Osteoblast (primary cell): Measurements from ENCODE around the gene IGFALS. TPM values are rescaled to one million over a fixed set of nuclear protein-coding genes. Genes with fewer than 3 reads are reported as not detected.

Experiments used
- DNase-seq: peaks from one replicate; pipeline ENCODE4 v3.0.0; 2011; ENCODE audit warnings: low spot score, mixed read lengths; ENCODE audit not compliant: insufficient read length; ENCODE audit errors: missing footprints
- H2AFZ ChIP-seq: 2 replicates; pipeline ENCODE4 v1.6.0; 2011; ENCODE audit warnings: mild to moderate bottlenecking, low read length
- H3K27ac ChIP-seq: 2 replicates; pipeline ENCODE4 v1.5.1; 2011; ENCODE audit warnings: mild to moderate bottlenecking, low read depth, low read length, moderate library complexity
- H3K27me3 ChIP-seq: 2 replicates; pipeline ENCODE4 v1.6.0; 2012; ENCODE audit warnings: mild to moderate bottlenecking, control low read depth, inconsistent platforms, low read length, moderate library complexity; ENCODE audit not compliant: insufficient read depth
- H3K36me3 ChIP-seq: 2 replicates; pipeline ENCODE4 v1.5.1; 2011; ENCODE audit warnings: mild to moderate bottlenecking, low read length, control low read depth, moderate library complexity; ENCODE audit not compliant: insufficient read depth
- H3K4me1 ChIP-seq: 2 replicates; pipeline ENCODE4 v1.5.1; 2011; ENCODE audit warnings: mild to moderate bottlenecking, low read length, control low read depth, moderate library complexity; ENCODE audit not compliant: insufficient read depth
- H3K4me2 ChIP-seq: 2 replicates; pipeline ENCODE4 v1.6.0; 2011; ENCODE audit warnings: mild to moderate bottlenecking, low read length; ENCODE audit not compliant: insufficient read depth
- H3K4me3 ChIP-seq: fragments of 200-600 bp; sonication (generic); 3 replicates; pipeline ENCODE4 v1.5.1; 2012; ENCODE audit warnings: mild to moderate bottlenecking, low read length, inconsistent platforms; ENCODE audit not compliant: insufficient read depth
- H3K79me2 ChIP-seq: 2 replicates; pipeline ENCODE4 v1.6.0; 2012; ENCODE audit warnings: mild to moderate bottlenecking, low read length, control low read depth, inconsistent platforms; ENCODE audit not compliant: insufficient read depth
- H3K9me3 ChIP-seq: 2 replicates; pipeline ENCODE4 v1.5.1; 2011; ENCODE audit warnings: low read depth, low read length, control low read depth
- H4K20me1 ChIP-seq: 2 replicates; pipeline ENCODE4 v1.6.0; 2012; ENCODE audit warnings: mild to moderate bottlenecking, low read length, control low read depth; ENCODE audit not compliant: insufficient read depth
- CTCF ChIP-seq: IDR thresholded peaks from 2 replicates; pipeline ENCODE4 v1.5.1; 2011; ENCODE audit warnings: mild to moderate bottlenecking, low read depth, low read length, moderate library complexity; ENCODE audit errors: extremely low read depth
- total RNA-seq: library from RNA; depleted of rRNA; stranded (reverse); fragments of >200 nt; gene quantifications from 2 replicates; pipeline ENCODE4 v1.2.3, GENCODE V29; 2012

The IGFALS gene
- total RNA-seq, 1 donor, result not detected

GRCh38 chr16:1744338-1744840, 49.1 kb downstream of the IGFALS start:
- Histone ChIP-seq H3K79me2 (peaks cover 18% of the 10 kb centered on the region), H3K9me3 (no peaks in the 10 kb centered on the region), H3K4me2 (no peak overlapping the region), H3K27ac (no peak overlapping the region), H3K36me3 (peaks cover 37% of the 10 kb centered on the region), H3K4me1 (peaks cover 23% of the 10 kb centered on the region), H2AFZ (no peak overlapping the region), H4K20me1 (peaks cover 19% of the 10 kb centered on the region), H3K27me3 (no peaks in the 10 kb centered on the region), H3K4me3 (no peak overlapping the region)
- no peak for TF ChIP-seq CTCF
- DNase-seq, result peak; percentile 63

GRCh38 chr16:1743376-1744337, 49.8 kb downstream of the IGFALS start:
- Histone ChIP-seq H2AFZ (no peak overlapping the region), H3K4me2 (no peak overlapping the region), H3K36me3 (peaks cover 29% of the 10 kb centered on the region), H3K4me3 (no peak overlapping the region), H3K27ac (no peak overlapping the region), H3K9me3 (no peaks in the 10 kb centered on the region), H3K4me1 (peaks cover 22% of the 10 kb centered on the region), H3K79me2 (peaks cover 23% of the 10 kb centered on the region), H3K27me3 (no peaks in the 10 kb centered on the region), H4K20me1 (peaks cover 24% of the 10 kb centered on the region)
- peak; percentile 75 for DNase-seq
- TF ChIP-seq CTCF, result no peak

- Histone ChIP-seq H4K20me1 (peaks cover 28% of the 10 kb centered on the region), H2AFZ (no peak overlapping the region), H3K4me2 (no peak overlapping the region), H3K9me3 (no peaks in the 10 kb centered on the region), H3K79me2 (peaks cover 29% of the 10 kb centered on the region), H3K4me1 (peaks cover 19% of the 10 kb centered on the region), H3K27me3 (no peaks in the 10 kb centered on the region), H3K4me3 (no peak overlapping the region), H3K36me3 (peaks cover 21% of the 10 kb centered on the region), H3K27ac (no peak overlapping the region)
- no peak for TF ChIP-seq CTCF
- peak; percentile 59 for DNase-seq
Observed at GRCh38 chr16:1741553-1742165, 51.8 kb downstream of the IGFALS start.
